BE2C (cell line): Measurements from ENCODE around the gene GAL3ST3.

Experiments used
- DNase-seq: peaks from one replicate; pipeline ENCODE4 v3.0.0-alpha.2; 2020
- H3K27me3 ChIP-seq: fragments of 250-450 bp; sonication (Bioruptor Pico); 2 replicates; pipeline ENCODE4 v1.5.1; 2020; ENCODE audit warnings: mild to moderate bottlenecking
- H3K36me3 ChIP-seq: fragments of 250-450 bp; sonication (Bioruptor Pico); 2 replicates; pipeline ENCODE4 v1.5.1; 2020; ENCODE audit warnings: mild to moderate bottlenecking
- H3K4me1 ChIP-seq: fragments of 250-450 bp; sonication (Bioruptor Pico); 2 replicates; pipeline ENCODE4 v1.5.1; 2020
- H3K4me3 ChIP-seq: 2 replicates; pipeline ENCODE4 v1.5.1; 2011; ENCODE audit warnings: low read depth, low read length
- H3K9me3 ChIP-seq: fragments of 250-450 bp; sonication (Bioruptor Pico); 2 replicates; pipeline ENCODE4 v1.5.1; 2020
- TF ChIP-seq, protein P1 (sequence below): IDR thresholded peaks from 2 replicates; pipeline ENCODE4 v1.5.1; 2012; ENCODE audit warnings: mild to moderate bottlenecking, low read depth, low read length

The GAL3ST3 gene

DNA sequence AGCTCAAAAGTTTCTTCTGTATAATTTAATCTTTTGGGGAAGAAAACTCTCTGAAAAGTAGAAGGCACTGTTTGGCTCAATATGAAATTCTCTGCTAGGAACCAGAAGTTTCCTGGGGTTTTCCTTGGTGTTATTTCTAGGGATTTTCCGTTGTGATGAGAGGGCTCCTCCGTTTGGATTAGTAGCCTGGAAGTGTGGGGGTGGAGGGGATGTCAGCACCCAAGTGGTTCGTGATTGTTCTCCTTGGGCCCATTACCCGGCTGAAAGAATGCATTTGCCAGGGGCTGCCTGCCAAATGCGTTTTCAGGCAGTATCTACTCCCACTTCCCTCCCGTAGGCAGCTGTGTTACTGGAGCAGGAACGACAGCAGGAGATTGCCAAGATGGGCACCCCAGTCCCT is 7.5 kb upstream of the GAL3ST3 start:
- no peak for DNase-seq

DNA sequence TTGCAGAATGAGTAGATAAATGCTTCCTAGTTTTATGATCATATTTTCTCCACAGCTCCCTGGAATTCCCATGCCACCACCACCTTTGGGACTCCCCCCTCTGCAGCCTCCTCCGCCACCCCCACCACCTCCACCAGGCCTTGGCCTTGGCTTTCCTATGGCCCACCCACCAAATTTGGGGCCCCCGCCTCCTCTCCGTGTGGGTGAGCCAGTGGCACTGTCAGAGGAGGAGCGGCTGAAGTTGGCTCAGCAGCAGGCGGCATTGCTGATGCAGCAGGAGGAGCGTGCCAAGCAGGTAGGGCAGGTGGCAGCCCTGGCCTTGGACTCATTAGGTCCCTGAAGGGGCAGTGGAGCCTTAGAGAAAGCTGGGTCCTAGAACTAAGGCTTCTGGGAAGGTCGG is 6.1 kb upstream of the GAL3ST3 start:
- H3K36me3 ChIP-seq: peaks cover 53% of the 10 kb centered on the region
- H3K4me3 ChIP-seq: no peak overlapping the region
- DNase-seq: no peak
- peaks cover 6% of the 10 kb centered on the region for H3K4me1 ChIP-seq
- H3K9me3 ChIP-seq: no peaks in the 10 kb centered on the region
- TF ChIP-seq, protein P1, sequence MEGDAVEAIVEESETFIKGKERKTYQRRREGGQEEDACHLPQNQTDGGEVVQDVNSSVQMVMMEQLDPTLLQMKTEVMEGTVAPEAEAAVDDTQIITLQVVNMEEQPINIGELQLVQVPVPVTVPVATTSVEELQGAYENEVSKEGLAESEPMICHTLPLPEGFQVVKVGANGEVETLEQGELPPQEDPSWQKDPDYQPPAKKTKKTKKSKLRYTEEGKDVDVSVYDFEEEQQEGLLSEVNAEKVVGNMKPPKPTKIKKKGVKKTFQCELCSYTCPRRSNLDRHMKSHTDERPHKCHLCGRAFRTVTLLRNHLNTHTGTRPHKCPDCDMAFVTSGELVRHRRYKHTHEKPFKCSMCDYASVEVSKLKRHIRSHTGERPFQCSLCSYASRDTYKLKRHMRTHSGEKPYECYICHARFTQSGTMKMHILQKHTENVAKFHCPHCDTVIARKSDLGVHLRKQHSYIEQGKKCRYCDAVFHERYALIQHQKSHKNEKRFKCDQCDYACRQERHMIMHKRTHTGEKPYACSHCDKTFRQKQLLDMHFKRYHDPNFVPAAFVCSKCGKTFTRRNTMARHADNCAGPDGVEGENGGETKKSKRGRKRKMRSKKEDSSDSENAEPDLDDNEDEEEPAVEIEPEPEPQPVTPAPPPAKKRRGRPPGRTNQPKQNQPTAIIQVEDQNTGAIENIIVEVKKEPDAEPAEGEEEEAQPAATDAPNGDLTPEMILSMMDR: no peak
- H3K27me3 ChIP-seq: no peaks in the 10 kb centered on the region

More for the DNA sequence above, 7.5 kb upstream of the GAL3ST3 start:
- Histone ChIP-seq H3K27me3 (no peaks in the 10 kb centered on the region), H3K36me3 (peaks cover 68% of the 10 kb centered on the region), H3K9me3 (no peaks in the 10 kb centered on the region), H3K4me3 (no peak overlapping the region), H3K4me1 (no peaks in the 10 kb centered on the region; the same call in none of the 2 replicates)
- TF ChIP-seq, protein P1: no peak

DNA sequence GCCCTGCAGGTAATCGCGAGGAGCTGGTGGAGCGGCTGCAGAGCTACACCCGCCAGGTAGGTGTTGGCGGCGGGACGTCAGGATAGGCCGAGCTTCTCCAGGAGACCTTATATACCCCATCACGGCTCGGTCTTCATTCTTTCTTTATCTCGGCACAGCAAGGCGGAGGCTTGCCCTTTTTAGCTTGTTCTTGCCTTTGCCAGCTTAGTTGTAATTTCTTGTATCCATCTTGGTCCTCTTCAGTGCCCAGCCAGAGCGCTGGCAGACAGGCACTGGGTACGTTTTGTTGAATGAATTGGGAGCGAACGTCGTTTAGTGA is 3.7 kb upstream of the GAL3ST3 start:
- H3K27me3 ChIP-seq: no peaks in the 10 kb centered on the region
- H3K36me3 ChIP-seq: peaks cover 31% of the 10 kb centered on the region
- TF ChIP-seq, protein P1: no peak
- H3K4me1 ChIP-seq: peaks cover 6% of the 10 kb centered on the region
- no peak for DNase-seq
- peak overlapping the region; percentile 80 for H3K4me3 ChIP-seq
- no peaks in the 10 kb centered on the region for H3K9me3 ChIP-seq

DNA sequence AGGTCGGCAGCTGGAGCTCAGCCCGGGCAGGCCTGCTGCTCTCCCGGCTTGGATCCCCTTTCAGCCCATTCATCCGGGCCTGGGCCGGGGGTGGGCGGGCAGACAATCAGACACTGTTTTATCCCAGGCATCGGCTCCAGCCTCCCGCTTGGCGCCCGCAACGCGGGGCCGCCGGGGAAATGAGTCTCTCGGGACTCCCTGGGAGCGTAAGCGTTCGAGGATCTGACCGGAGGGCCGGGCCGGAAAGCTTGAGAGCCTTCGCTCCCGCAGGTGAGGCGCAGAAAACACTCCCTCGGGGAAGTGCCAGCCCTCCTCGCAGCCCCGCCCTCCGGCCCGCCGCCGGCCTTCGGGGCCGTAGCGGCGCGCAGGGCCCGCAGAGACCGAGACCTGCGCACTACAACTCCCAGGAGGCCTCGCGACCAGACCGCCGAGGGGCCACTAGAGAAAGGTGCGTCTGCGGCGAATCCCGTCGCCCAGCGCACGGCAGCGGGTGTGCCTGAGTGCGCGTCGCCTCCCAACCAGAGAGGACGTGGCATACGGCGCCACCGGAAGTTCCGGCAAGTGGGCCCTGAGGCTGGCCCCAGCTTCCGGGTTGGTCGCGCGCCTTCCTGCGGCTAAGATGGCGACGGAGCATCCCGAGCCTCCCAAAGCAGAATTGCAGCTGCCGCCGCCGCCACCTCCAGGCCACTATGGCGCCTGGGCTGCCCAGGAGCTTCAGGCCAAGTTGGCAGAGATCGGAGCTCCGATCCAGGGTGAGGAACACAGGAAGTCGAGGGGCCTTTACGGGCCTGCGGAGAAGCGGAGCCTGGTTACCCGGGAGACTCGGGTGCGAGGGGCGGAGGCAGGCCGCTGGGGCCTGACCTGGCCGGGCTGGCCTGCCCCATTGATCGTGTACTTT is 3.1 kb upstream of the GAL3ST3 start, which contains the start of gene SF3B2:
Gene SF3B2, plus strand, starts transcription at position 599 of the 898 bp plus-strand sequence. Its CDS starts 21 bp downstream, at position 620.
- peaks cover 6% of the 10 kb centered on the region for H3K4me1 ChIP-seq
- H3K36me3 ChIP-seq: peaks cover 25% of the 10 kb centered on the region
- peak; percentile 99 for DNase-seq
- H3K27me3 ChIP-seq: no peaks in the 10 kb centered on the region
- TF ChIP-seq, protein P1: no peak
- no peaks in the 10 kb centered on the region for H3K9me3 ChIP-seq
- H3K4me3 ChIP-seq: peak within 1 kb of the TSS; percentile 80

GRCh38 chr11:66051371-66051765 is 2.4 kb upstream of the GAL3ST3 start:
- H3K4me3 ChIP-seq: peak overlapping the region; percentile 80
- no peak for DNase-seq
- H3K9me3 ChIP-seq: no peaks in the 10 kb centered on the region
- TF ChIP-seq, protein P1: no peak
- H3K4me1 ChIP-seq: peaks cover 6% of the 10 kb centered on the region
- peaks cover 19% of the 10 kb centered on the region for H3K36me3 ChIP-seq
- H3K27me3 ChIP-seq: no peaks in the 10 kb centered on the region

- Histone ChIP-seq H3K4me1 (peaks cover 6% of the 10 kb centered on the region), H3K36me3 (peaks cover 15% of the 10 kb centered on the region), H3K9me3 (no peaks in the 10 kb centered on the region), H3K4me3 (no peak overlapping the region), H3K27me3 (no peaks in the 10 kb centered on the region)
- TF ChIP-seq, protein P1: no peak
- DNase-seq: no peak
These were observed 1.7 kb upstream of the GAL3ST3 start for GRCh38 chr11:66050581-66051231.
